ENCODE data around the gene C15orf61.

- no peak for TF ChIP-seq CTCF (conservative IDR thresholded peaks at IDR 0.05; ENCODE audit: low read depth, low read length)
- no peak for TF ChIP-seq EZH2 (IDR thresholded peaks at IDR 0.05; ENCODE audit: low read length, unreplicated experiment)
- TF ChIP-seq EZH2phosphoT487 (IDR thresholded peaks at IDR 0.05; ENCODE audit: borderline replicate concordance, low read length), result no peak
Observed at GRCh38 chr15:67554580-67554979, 33.6 kb downstream of the C15orf61 start.
